Lower lobe of right lung (tissue), 2 donors: ENCODE measurements around the gene CD248. TPM values are rescaled to one million over a fixed set of nuclear protein-coding genes. Genes with fewer than 3 reads are reported as not detected.

Experiments
- ATAC-seq, 2 donors: fragments of 200-7000 bp; cut with Tn5 transposase; one replicate each; pipeline ENCODE4 v1.9.1; 2020 to 2022; ENCODE audit warnings: mild to moderate bottlenecking in 2 of 2, moderate library complexity in 2 of 2
- DNase-seq: peaks from one replicate; pipeline ENCODE4 v3.0.0-alpha.2; 2020
- H3K27ac ChIP-seq: fragments of 200-600 bp; one replicate; pipeline ENCODE4 v1.8.0; 2022
- H3K27me3 ChIP-seq: fragments of 200-600 bp; one replicate; pipeline ENCODE4 v1.8.0; 2022; ENCODE audit warnings: low read depth
- H3K36me3 ChIP-seq: fragments of 200-600 bp; one replicate; pipeline ENCODE4 v1.8.0; 2022; ENCODE audit warnings: mild to moderate bottlenecking
- H3K4me1 ChIP-seq: fragments of 200-600 bp; one replicate; pipeline ENCODE4 v1.8.0; 2022
- H3K4me3 ChIP-seq: fragments of 200-600 bp; one replicate; pipeline ENCODE4 v1.8.0; 2022; ENCODE audit warnings: mild to moderate bottlenecking
- H3K9me3 ChIP-seq: fragments of 200-600 bp; one replicate; pipeline ENCODE4 v1.8.0; 2022
- CTCF ChIP-seq: fragments of 200-600 bp; IDR thresholded peaks from one replicate; pipeline ENCODE4 v1.8.0; 2022; ENCODE audit warnings: antibody characterized with exemption, mild to moderate bottlenecking
- intact Hi-C: fragments of 100-400 bp; cut with DNase I; formaldehyde crosslinking; loops from one replicate; pipeline ENCODE4 v1.11.0; 2022
- long read RNA-seq: library from polyadenylated mRNA; unstranded; transcript quantifications from one replicate; pipeline ENCODE4 v2.0.0, GENCODE V29; 2021
- total RNA-seq: library from RNA; stranded (reverse); fragmentation: NEBNext Ultra II Directional; extraction: Animal tissue kit (Norgen Biotek cat#: 25700); gene quantifications from one replicate; pipeline ENCODE4 v1.2.1, GENCODE V29; 2021
- donor health status: DM: no; HTN: yes; CAD: no; lungs with severe emphysema.

CD248 gene
- total RNA-seq = 28.7 TPM
- long read RNA-seq, transcript CD248-201 (1 exons, 2,558 nt) = major isoform, 35 of 36 reads
- long read RNA-seq, partial matches to known transcripts = 0 of 36 reads
- long read RNA-seq, other reads (novel, unspliced or antisense) = 1 of 36 reads

GRCh38 chr11:66316849-66317251, at the start of gene CD248:
Gene CD248, minus strand, starts transcription at chr11:66317044. Its CDS starts 17 bp downstream, at chr11:66317027.
- Histone ChIP-seq H3K4me1 (peaks cover 44% of the 10 kb centered on the region), H3K27me3 (peaks cover 5% of the 10 kb centered on the region), H3K9me3 (no peaks in the 10 kb centered on the region), H3K36me3 (no peaks in the 10 kb centered on the region), H3K4me3 (peak within 1 kb of the TSS; percentile 59), H3K27ac (peak within 1 kb of the TSS; percentile 65)
- DNase-seq (no peak), ATAC-seq (no peak)
- no peak for TF ChIP-seq CTCF
- intact Hi-C loops = no loop called here

- peaks cover 18% of the 10 kb centered on the region for H3K4me1 ChIP-seq
- H3K27me3 ChIP-seq = peaks cover 2% of the 10 kb centered on the region
- DNase-seq (no peak), ATAC-seq (no peak)
- no peaks in the 10 kb centered on the region for H3K36me3 ChIP-seq
- no peak for TF ChIP-seq CTCF
- H3K27ac ChIP-seq = no peak overlapping the region
- intact Hi-C loops = no loop called here
- no peaks in the 10 kb centered on the region for H3K9me3 ChIP-seq
- H3K4me3 ChIP-seq = no peak overlapping the region
These were observed 49.1 kb upstream of the CD248 start for GRCh38 chr11:66365711-66366619.

- Histone ChIP-seq H3K4me1 (peaks cover 15% of the 10 kb centered on the region), H3K36me3 (no peaks in the 10 kb centered on the region), H3K4me3 (no peak overlapping the region), H3K27ac (no peak overlapping the region), H3K9me3 (no peaks in the 10 kb centered on the region), H3K27me3 (no peaks in the 10 kb centered on the region)
- no peak for TF ChIP-seq CTCF
- ATAC-seq = no peak
- no peak for DNase-seq
- intact Hi-C loops = no loop called here
These were observed 48.3 kb upstream of the CD248 start for GRCh38 chr11:66365166-66365565.

GRCh38 chr11:66363805-66364535, 47.1 kb upstream of the CD248 start:
- DNase-seq = peak; percentile 71
- intact Hi-C loops = no loop called here
- H3K27me3 ChIP-seq = no peaks in the 10 kb centered on the region
- H3K9me3 ChIP-seq = no peaks in the 10 kb centered on the region
- peaks cover 15% of the 10 kb centered on the region for H3K4me1 ChIP-seq
- H3K36me3 ChIP-seq = no peaks in the 10 kb centered on the region
- ATAC-seq = peak; percentile 39 to 50
- TF ChIP-seq CTCF = peak; percentile 57
- H3K4me3 ChIP-seq = no peak overlapping the region
- peak overlapping the region; percentile 41 for H3K27ac ChIP-seq

- ATAC-seq = peak; percentile 83 to 90
- intact Hi-C loops = no loop called here
- Histone ChIP-seq H3K36me3 (no peaks in the 10 kb centered on the region), H3K4me1 (peaks cover 15% of the 10 kb centered on the region), H3K9me3 (no peaks in the 10 kb centered on the region), H3K27ac (peak overlapping the region; percentile 41), H3K27me3 (no peaks in the 10 kb centered on the region), H3K4me3 (no peak overlapping the region)
- peak; percentile 86 for DNase-seq
- no peak for TF ChIP-seq CTCF
These were observed 46.4 kb upstream of the CD248 start for GRCh38 chr11:66363187-66363601.
